Ishikawa (cell line): ENCODE measurements around the gene CXorf58.

Source experiments
- EGR1 ChIP-seq: IDR thresholded peaks from 2 replicates; pipeline ENCODE4 v1.6.1; 2012
- EP300 ChIP-seq: IDR thresholded peaks from 2 replicates; pipeline ENCODE4 v1.6.1; 2012; ENCODE audit warnings: borderline replicate concordance
- MAX ChIP-seq: IDR thresholded peaks from 2 replicates; pipeline ENCODE4 v1.6.1; 2012
- NFIC ChIP-seq: IDR thresholded peaks from 2 replicates; pipeline ENCODE4 v1.6.1; 2012
- REST ChIP-seq: IDR thresholded peaks from 2 replicates; pipeline ENCODE4 v1.6.1; 2012; ENCODE audit warnings: low read depth, mild to moderate bottlenecking
- TCF12 ChIP-seq: IDR thresholded peaks from 2 replicates; pipeline ENCODE4 v1.6.1; 2012; ENCODE audit warnings: low read depth

- TF ChIP-seq REST (no peak), MAX (no peak), TCF12 (no peak), EP300 (no peak), NFIC (no peak), EGR1 (no peak)
These were observed 75.1 kb downstream of the CXorf58 start for GRCh38 chrX:23982891-23983290.
